Measurements from ENCODE around the gene REEP1. TPM values are rescaled to one million over a fixed set of nuclear protein-coding genes. Genes with fewer than 3 reads are reported as not detected.
A peak's percentile ranks its signal among the peaks of the same experiment; 100 is the strongest.

REEP1 gene
- total RNA-seq, 2 donors from 2014 or later = 0.38 to 0.63 TPM

DNA sequence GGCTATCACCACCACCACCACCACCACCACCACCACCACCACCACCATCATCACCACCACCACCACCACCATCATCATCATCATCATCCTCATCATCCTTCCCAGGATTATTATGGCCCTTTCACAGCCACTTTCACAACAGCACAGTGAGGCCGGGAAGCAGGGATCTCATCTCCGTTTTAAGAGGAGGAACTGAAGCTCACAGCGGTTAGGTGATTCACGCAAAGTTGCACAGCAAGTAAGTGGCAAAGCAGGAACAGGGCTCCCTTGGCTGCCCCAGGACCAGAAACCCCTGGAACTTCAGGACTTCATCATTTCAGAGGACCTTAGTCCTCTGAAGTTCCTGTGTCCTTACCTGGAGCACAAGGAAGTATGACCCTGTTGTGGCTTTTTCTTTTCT, 111.4 kb downstream of the REEP1 start:
- Mint-ChIP-seq H3K4me3 (no peak overlapping the region), H3K36me3 (ENCODE audit: insufficient read depth in 2 of 2) (no peaks in the 10 kb centered on the region)

DNA sequence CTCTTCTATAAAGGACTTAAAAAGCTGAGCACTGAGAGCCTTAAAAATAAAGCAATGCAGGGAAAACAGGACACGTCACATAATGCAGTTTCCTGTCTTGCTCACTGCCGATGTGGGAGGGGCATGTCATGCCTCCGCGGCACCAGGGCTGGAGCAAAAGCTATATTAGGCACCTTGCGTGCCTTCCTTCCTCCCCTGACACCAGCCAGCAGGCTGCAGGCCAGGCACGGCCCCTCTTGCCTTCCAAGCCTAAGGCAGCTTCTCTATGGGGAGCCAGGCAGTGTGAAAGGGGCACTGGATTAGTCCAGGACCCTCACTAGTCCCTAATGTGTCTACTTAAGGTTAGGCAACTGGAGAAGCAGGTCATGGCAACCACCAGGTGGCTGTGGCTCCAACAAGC, 111.8 kb downstream of the REEP1 start:
- peak; percentile 75 to 92 for ATAC-seq (replicated peaks in 1 of 2)
- Mint-ChIP-seq H3K4me3 (peak overlapping the region; percentile 32 to 46), H3K27ac (peak overlapping the region; percentile 79), H3K4me1 (ENCODE audit: low read depth) (peaks cover 24% of the 10 kb centered on the region), H3K36me3 (ENCODE audit: insufficient read depth in 2 of 2) (no peaks in the 10 kb centered on the region), H3K9me3 (no peaks in the 10 kb centered on the region), H3K27me3 (ENCODE audit: low read depth) (no peaks in the 10 kb centered on the region)
- peak; percentile 60 to 67 for DNase-seq

More for the DNA sequence above, 111.4 kb downstream of the REEP1 start:
- ATAC-seq (replicated peaks in 1 of 2) = no peak
- peaks cover 21% of the 10 kb centered on the region for H3K4me1 Mint-ChIP-seq (ENCODE audit: low read depth)
- DNase-seq = no peak
- no peaks in the 10 kb centered on the region for H3K27me3 Mint-ChIP-seq (ENCODE audit: low read depth)
- H3K27ac Mint-ChIP-seq = no peak overlapping the region
- no peaks in the 10 kb centered on the region for H3K9me3 Mint-ChIP-seq

DNA sequence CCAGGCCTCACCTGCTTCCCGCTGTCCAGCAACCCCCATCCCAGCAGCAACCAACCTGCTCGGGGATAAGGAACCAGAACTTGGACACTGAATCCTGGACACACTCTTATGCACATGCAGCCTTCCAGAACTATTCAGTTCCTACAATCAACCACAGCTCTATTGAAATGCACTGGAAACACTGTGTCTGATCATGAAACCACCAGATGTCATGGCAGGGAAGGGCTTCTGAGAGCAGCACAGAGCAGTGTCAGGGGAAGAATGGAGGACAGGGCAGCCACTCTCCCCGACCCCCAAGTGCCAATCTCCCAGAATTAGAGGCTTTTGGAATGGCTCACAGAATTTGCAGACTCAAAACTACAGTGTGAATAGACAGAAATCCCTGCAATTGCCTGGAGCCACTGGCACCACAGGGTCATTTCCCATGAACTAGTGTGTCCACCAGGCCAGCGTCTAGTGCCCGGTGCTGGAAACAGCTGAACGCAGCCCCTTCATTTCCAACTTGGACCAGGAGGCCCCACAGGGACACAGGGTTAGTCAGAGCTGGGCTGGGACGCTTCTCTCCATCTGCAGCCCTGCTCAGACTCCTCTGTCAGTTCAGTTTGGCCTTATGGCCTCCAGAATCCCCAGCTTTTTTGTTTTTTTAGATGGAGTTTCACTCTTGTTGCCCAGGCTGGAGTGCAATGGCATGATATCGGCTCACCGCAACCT, 112.6 kb downstream of the REEP1 start:
- H3K4me3 Mint-ChIP-seq = no peak overlapping the region
- ATAC-seq (replicated peaks in 1 of 2) (no peak), DNase-seq (no peak)
- H3K4me1 Mint-ChIP-seq (ENCODE audit: low read depth) = peaks cover 24% of the 10 kb centered on the region
- no peaks in the 10 kb centered on the region for H3K9me3 Mint-ChIP-seq
- no peaks in the 10 kb centered on the region for H3K36me3 Mint-ChIP-seq (ENCODE audit: insufficient read depth in 2 of 2)
- H3K27me3 Mint-ChIP-seq (ENCODE audit: low read depth) = no peaks in the 10 kb centered on the region
- H3K27ac Mint-ChIP-seq = peak overlapping the region; percentile 79

DNA sequence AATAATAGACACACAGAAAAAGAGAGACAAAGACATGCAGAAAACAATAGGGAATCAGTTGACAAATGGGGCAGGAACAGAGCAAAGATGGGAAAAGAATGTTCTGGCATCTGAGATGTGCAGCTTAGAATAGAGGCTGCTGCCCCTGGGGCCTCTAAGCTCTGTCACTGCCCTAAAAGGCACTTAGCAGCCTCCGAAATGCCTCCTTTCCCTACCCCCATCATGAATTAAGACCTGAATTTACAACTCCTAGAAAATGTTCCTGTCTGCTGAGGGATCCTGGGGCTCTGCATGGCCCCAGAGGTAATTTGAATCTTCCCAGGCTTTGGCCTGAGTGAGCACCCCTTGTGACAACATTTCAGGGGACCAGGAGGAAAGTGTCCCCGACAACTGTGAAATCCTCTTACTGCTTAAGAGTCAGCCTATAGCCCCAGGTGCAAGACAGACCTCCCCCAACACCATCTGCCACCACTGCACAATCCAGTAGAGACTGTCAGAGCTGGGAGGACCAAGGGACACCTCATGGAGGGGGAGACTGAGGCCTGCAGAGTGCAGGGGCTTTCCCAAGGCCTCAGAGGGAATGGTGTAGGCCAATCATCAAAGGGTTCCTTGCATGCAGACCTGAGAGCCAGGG, 113.4 kb downstream of the REEP1 start:
- Mint-ChIP-seq H3K4me3 (no peak overlapping the region), H3K27ac (no peak overlapping the region)

DNA sequence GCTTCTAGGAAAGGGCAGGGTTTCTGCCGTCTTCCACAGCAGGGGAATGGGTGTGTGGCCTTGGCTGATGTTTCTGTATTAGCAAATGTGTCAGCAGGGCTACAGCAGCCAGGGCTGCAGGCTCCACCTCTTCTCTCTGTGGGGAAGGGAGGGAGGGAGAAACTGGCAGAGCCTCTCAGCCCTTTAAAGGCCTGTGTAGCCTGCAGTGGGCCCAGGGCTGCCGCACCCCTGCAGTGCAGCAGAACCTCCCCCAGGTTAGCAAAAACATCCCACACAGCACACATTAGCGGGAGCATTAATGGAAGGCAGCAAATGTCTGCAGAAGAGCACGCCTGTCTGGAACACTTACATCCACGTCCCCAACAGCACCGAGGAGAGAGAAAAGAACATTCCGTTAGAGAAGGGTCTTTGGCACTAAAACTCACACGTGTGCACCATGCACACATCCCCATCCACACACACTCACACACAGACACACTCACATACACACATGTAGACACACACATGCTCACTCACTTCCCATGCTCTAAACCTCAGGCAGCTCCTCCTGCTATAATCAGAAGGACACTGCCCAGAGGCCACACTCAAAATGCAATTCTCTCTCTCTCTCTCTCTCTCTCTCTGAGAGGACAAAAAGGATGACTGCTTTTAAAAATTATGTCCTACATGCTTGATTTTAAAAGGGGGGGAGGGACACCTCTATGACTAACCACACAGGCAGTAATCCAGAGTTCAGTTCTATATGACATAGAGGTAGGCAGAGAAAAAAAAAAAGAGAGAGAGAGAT, 114.1 kb downstream of the REEP1 start:
- ATAC-seq (replicated peaks in 1 of 2) (no peak), DNase-seq (no peak)
- H3K27me3 Mint-ChIP-seq (ENCODE audit: low read depth) = no peaks in the 10 kb centered on the region
- H3K9me3 Mint-ChIP-seq = no peaks in the 10 kb centered on the region
- H3K4me1 Mint-ChIP-seq (ENCODE audit: low read depth) = peaks cover 24% of the 10 kb centered on the region
- H3K27ac Mint-ChIP-seq = no peak overlapping the region
- no peak overlapping the region for H3K4me3 Mint-ChIP-seq
- H3K36me3 Mint-ChIP-seq (ENCODE audit: insufficient read depth in 2 of 2) = no peaks in the 10 kb centered on the region

More for the DNA sequence above, 113.4 kb downstream of the REEP1 start:
- Mint-ChIP-seq H3K27me3 (ENCODE audit: low read depth) (no peaks in the 10 kb centered on the region), H3K36me3 (ENCODE audit: insufficient read depth in 2 of 2) (no peaks in the 10 kb centered on the region), H3K4me1 (ENCODE audit: low read depth) (peaks cover 24% of the 10 kb centered on the region), H3K9me3 (no peaks in the 10 kb centered on the region)
- ATAC-seq (replicated peaks in 1 of 2) = no peak
- no peak for DNase-seq

DNA sequence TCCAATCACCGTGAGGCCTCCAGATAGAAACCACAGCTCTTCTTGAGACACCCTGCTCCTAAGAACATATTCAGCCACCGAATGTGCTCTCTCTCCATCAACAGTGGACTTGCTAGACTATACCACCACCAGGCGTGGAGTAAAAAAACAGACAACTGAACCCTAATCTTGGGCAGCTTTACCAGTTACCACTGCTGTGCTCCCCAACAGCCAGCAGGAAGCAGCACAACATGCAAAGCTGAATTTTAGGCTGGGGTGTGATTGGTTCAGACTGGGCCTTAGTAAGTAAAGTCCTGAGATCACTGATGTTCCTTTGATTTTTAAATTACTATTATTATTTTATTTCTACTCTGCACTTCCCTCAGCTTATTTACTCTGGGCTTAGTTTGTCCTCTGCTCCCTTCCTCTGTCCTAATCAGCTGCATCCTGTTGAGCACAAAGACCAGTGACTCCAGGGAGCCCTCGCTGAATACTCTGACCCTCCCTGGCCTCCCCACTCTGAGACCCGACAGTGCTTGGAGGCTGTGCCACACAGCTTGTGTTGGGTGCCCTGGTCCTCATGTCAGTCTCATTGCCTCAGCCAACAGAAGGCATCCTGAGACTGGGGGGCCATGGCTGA, 116.3 kb downstream of the REEP1 start:
- DNase-seq (peak; percentile 48 to 60), ATAC-seq (replicated peaks in 1 of 2) (peak; percentile 49 to 66)
- H3K36me3 Mint-ChIP-seq (ENCODE audit: insufficient read depth in 2 of 2) = no peaks in the 10 kb centered on the region
- H3K9me3 Mint-ChIP-seq = no peaks in the 10 kb centered on the region
- H3K4me3 Mint-ChIP-seq = no peak overlapping the region
- no peak overlapping the region for H3K27ac Mint-ChIP-seq
- no peaks in the 10 kb centered on the region for H3K27me3 Mint-ChIP-seq (ENCODE audit: low read depth)
- H3K4me1 Mint-ChIP-seq (ENCODE audit: low read depth) = peaks cover 31% of the 10 kb centered on the region

DNA sequence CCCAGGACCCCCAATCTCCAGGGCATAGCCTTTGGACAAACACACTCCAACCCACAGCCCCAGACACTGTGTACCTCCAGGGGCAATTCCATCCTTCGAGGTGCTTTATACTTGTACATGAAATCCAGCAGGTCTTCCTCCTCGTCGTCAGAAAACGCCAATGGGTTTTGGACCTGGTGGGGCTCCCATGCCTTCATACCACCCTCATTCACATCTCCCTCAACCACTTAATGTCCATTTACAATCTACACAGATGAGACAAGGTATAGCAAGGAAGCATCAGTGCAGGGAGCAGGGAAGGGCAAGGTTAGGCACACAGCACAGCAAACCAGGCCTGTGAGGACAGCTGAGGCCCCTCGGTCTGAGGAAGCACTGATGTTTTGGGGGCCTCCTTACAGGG, 117.5 kb downstream of the REEP1 start:
- H3K4me1 Mint-ChIP-seq (ENCODE audit: low read depth) = peaks cover 21% of the 10 kb centered on the region
- H3K4me3 Mint-ChIP-seq = no peak overlapping the region
- no peak for ATAC-seq (replicated peaks in 1 of 2)
- H3K27me3 Mint-ChIP-seq (ENCODE audit: low read depth) = no peaks in the 10 kb centered on the region
- no peaks in the 10 kb centered on the region for H3K9me3 Mint-ChIP-seq
- DNase-seq = no peak
- H3K36me3 Mint-ChIP-seq (ENCODE audit: insufficient read depth in 2 of 2) = no peaks in the 10 kb centered on the region
- H3K27ac Mint-ChIP-seq = no peak overlapping the region

DNA sequence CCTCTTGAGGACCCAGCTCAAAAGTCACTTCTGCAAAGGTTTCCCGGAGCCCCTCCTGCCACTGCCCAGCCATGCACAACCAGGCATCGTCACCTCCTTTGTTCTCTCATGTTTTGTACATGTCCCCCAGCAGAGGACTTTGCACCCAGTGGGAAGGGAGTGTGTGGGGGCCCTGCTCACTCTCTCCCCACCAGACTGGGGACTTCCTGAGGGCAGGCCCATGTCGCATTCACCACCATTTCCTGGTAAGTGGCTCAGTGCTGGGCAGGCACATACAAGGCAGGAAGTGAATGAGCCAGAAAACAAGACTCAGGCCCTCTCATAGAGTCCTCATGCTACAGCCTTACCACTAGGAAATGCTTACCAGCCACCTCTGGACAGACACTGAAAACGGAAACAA, 119.3 kb downstream of the REEP1 start:
- Mint-ChIP-seq H3K4me1 (ENCODE audit: low read depth) (peaks cover 16% of the 10 kb centered on the region), H3K9me3 (no peaks in the 10 kb centered on the region), H3K27ac (no peak overlapping the region), H3K4me3 (no peak overlapping the region), H3K27me3 (ENCODE audit: low read depth) (no peaks in the 10 kb centered on the region), H3K36me3 (ENCODE audit: insufficient read depth in 2 of 2) (no peaks in the 10 kb centered on the region)
- ATAC-seq (replicated peaks in 1 of 2) (peak in 1 of 2 donors; percentile 44), DNase-seq (no peak)

DNA sequence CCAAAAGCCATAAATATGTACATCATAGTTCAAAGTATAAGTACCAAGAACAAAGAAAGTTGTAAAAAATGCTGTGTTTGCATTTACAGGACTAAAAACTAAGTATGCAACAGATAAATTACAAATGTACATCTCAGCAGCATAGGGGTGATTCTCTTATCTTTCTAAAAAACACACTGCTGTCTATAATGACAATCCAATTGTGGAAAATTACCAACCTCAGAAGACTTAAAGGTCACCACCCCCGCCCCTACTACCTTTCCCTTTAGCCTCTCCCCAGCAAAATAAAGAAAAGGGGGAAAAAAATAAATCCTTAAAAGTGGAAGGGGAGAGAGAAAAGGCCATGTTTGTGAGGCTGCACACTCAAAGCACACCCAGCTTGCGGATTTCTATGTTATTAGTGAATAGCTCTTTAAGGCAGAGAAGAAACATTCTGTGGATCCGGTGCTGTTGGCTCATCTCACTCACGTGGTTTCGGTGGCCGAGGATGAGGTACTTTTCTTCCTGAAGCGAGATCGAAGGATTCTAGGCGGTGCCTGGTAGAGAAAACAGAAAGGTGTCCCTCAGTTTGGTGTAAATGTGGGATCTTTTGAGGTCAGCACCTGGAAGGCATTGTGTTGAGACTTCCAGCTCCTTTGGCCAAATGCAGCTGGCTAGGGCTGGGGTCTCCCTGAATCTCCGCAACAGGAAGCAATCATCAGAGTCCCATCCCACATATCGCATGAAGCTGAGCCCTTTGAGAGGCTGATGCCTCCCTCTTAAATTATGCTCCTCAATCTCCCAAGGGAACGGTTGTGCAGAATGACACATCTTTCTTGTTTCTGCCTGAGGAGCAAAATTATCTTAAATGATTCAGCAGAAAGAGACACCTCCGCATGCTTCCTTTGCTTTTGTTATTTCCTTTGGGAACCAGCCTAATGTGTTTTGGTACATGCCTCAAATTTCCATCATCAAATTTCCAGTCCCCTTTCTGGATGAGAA, 120.6 kb downstream of the REEP1 start:
- Mint-ChIP-seq H3K27ac (peak overlapping the region; percentile 19), H3K4me1 (ENCODE audit: low read depth) (peaks cover 16% of the 10 kb centered on the region), H3K9me3 (no peaks in the 10 kb centered on the region), H3K27me3 (ENCODE audit: low read depth) (no peaks in the 10 kb centered on the region), H3K36me3 (ENCODE audit: insufficient read depth in 2 of 2) (peaks cover 3 to 5% of the 10 kb centered on the region in 2 donors), H3K4me3 (no peak overlapping the region)
- DNase-seq = no peak
- ATAC-seq (replicated peaks in 1 of 2) = no peak

DNA sequence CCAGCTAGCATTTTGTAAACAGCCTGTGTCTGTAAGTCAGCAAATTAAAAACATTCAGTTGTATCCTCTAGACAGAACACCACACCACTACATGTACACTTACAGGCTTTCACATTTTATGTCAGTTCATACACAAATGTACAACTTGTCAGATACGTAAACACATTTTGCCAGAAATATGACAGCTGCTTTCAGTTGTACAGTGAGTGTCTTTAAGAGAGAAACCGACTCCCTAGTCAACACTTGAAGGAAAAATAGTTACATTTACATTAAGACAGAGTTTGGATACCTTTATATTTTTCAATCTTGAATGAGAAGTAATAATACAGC, 123.0 kb downstream of the REEP1 start:
- Mint-ChIP-seq H3K36me3 (ENCODE audit: insufficient read depth in 2 of 2) (peaks cover 7 to 14% of the 10 kb centered on the region in 2 donors), H3K4me3 (no peak overlapping the region), H3K27me3 (ENCODE audit: low read depth) (no peaks in the 10 kb centered on the region), H3K4me1 (ENCODE audit: low read depth) (peaks cover 7% of the 10 kb centered on the region), H3K27ac (peak overlapping the region; percentile 40), H3K9me3 (no peaks in the 10 kb centered on the region)
- DNase-seq (no peak), ATAC-seq (replicated peaks in 1 of 2) (no peak)

DNA sequence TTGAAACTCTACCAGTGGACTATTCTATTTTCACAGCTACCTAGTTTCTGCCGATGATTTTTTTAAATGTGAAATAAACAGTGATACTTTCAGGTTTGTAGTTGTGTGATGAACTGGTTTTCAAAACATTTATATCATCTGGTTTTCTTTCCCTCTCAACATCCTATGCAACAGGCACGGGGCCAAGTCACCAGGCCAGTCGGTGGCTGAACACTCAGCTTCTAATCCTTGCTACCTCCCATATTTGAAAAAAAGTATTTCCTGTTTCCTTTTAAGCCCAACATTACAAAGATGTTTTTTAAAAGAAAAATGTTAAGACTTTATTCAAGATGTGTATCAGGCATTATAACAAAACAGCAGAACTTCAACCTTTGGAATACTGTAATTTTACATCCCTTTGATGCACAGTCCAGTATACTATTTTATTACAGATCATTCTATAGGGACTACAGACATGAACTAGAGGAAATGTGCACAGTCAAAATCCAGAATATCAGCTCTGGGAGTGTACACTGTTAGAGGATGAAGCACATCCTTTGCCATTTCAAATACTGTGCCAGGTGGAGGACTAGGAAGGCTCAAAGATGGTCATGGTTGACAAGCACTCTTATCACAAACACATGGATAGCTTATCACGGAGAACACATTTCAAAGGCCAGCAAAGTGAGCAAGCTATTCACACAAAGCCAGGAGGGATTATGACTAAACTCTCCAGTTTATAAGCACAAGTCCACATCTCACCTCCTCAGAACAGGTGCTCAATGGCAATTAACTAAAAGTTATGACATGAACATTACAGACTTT, 123.5 kb downstream of the REEP1 start:
- Mint-ChIP-seq H3K36me3 (ENCODE audit: insufficient read depth in 2 of 2) (peaks cover 7 to 16% of the 10 kb centered on the region in 2 donors), H3K27me3 (ENCODE audit: low read depth) (no peaks in the 10 kb centered on the region), H3K9me3 (no peaks in the 10 kb centered on the region), H3K4me3 (no peak overlapping the region), H3K27ac (peak overlapping the region; percentile 40), H3K4me1 (ENCODE audit: low read depth) (peaks cover 7% of the 10 kb centered on the region)
- DNase-seq (no peak), ATAC-seq (replicated peaks in 1 of 2) (no peak)

DNA sequence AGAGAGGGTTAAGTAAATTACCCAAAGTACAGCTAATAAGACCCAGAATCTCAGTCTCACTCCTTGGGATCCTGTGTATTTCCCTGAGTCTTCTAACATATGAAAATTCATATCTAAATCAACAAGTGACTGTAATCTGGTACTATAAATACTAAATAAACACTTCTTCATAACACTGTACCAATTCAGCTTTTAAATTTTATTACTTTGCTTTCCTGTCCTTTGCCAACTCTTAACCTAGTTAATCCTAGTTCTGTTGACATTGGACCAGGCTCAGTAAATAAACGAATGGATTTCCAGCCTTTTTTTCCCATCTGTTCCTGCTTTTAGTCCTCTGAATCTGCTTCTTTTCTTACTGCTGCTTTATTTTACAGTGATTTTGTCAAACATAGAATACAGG, 124.4 kb downstream of the REEP1 start:
- Mint-ChIP-seq H3K36me3 (ENCODE audit: insufficient read depth in 2 of 2) (peaks cover 7 to 20% of the 10 kb centered on the region in 2 donors), H3K27me3 (ENCODE audit: low read depth) (no peaks in the 10 kb centered on the region)

More for the DNA sequence above, 124.4 kb downstream of the REEP1 start:
- H3K4me3 Mint-ChIP-seq = no peak overlapping the region
- ATAC-seq (replicated peaks in 1 of 2) (no peak), DNase-seq (no peak)
- H3K9me3 Mint-ChIP-seq = no peaks in the 10 kb centered on the region
- H3K27ac Mint-ChIP-seq = no peak overlapping the region
- peaks cover 4% of the 10 kb centered on the region for H3K4me1 Mint-ChIP-seq (ENCODE audit: low read depth)
